Tibial nerve (tissue), 3 donors: Measurements from ENCODE around the gene CFAP251.

ENCODE experiments used
- POLR2A ChIP-seq, 2 donors: fragments of 450-650 bp; IDR thresholded peaks; one replicate each; pipeline ENCODE4 v1.6.1; 2017; ENCODE audit warnings: antibody characterized with exemption in 2 of 2, mild to moderate bottlenecking in 2 of 2, moderate library complexity in 2 of 2
- TF ChIP-seq, protein P1 (sequence below), 5 experiments: fragments of 200-600 bp in 3 of 5; fragments of 450-650 bp in 2 of 5; sonication (generic) in 3 of 5; IDR thresholded peaks; one replicate each; pipeline ENCODE4 v1.5.1; 2016 to 2019; ENCODE audit warnings: antibody characterized with exemption in 5 of 5, mild to moderate bottlenecking in 3 of 5, moderate library complexity in 2 of 5

- TF ChIP-seq, protein P1, sequence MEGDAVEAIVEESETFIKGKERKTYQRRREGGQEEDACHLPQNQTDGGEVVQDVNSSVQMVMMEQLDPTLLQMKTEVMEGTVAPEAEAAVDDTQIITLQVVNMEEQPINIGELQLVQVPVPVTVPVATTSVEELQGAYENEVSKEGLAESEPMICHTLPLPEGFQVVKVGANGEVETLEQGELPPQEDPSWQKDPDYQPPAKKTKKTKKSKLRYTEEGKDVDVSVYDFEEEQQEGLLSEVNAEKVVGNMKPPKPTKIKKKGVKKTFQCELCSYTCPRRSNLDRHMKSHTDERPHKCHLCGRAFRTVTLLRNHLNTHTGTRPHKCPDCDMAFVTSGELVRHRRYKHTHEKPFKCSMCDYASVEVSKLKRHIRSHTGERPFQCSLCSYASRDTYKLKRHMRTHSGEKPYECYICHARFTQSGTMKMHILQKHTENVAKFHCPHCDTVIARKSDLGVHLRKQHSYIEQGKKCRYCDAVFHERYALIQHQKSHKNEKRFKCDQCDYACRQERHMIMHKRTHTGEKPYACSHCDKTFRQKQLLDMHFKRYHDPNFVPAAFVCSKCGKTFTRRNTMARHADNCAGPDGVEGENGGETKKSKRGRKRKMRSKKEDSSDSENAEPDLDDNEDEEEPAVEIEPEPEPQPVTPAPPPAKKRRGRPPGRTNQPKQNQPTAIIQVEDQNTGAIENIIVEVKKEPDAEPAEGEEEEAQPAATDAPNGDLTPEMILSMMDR (IDR thresholded peaks at IDR 0.05): no peak
- no peak for TF ChIP-seq POLR2A (IDR thresholded peaks at IDR 0.05)
These were observed 9.7 kb upstream of the CFAP251 start for GRCh38 chr12:121908702-121909101.
